IMR-90 (cell line): ENCODE results near the gene FLYWCH1. TPM values are rescaled to one million over a fixed set of nuclear protein-coding genes. Genes with fewer than 3 reads are reported as not detected.

Source experiments
- ATAC-seq: fragments of 200-7000 bp; cut with Tn5 transposase; 2 replicates; pipeline ENCODE4 v1.9.1; 2020; ENCODE audit warnings: low read depth, mild to moderate bottlenecking, moderate library complexity
- BruUV-seq: library from RNA; stranded (reverse); fragments of 400-500 nt; replicated peaks from 2 replicates; lab custom pipeline; 2021; lab: Mats Ljungman, UMichigan
- CTCF ChIA-PET: fragments of 300-600 bp; formaldehyde crosslinking; extraction: SDS; loops from one replicate; lab custom pipeline; 2021; ENCODE audit warnings: antibody characterized with exemption; lab: Yijun Ruan, JAX
- POLR2A ChIA-PET: fragments of 300-600 bp; sonication (Branson Sonifier 250); formaldehyde crosslinking; loops from one replicate; lab custom pipeline; 2022; ENCODE audit warnings: antibody characterized with exemption; ENCODE audit not compliant: unreplicated experiment; lab: Charles Lee
- DNase-seq: peaks from one replicate; pipeline ENCODE4 v3.0.0; 2013
- H2AFZ ChIP-seq: replicated peaks from 2 replicates; pipeline ENCODE3; 2013; ENCODE audit warnings: low read length, mild to moderate bottlenecking; ENCODE audit not compliant: poor library complexity
- H2AK5ac ChIP-seq: 2 replicates; pipeline ENCODE4 v1.6.1; 2013; ENCODE audit warnings: low read depth, low read length, inconsistent platforms
- H2AK9ac ChIP-seq: replicated peaks from 2 replicates; pipeline ENCODE3; 2013; ENCODE audit warnings: mild to moderate bottlenecking, low read depth, low read length, moderate library complexity; ENCODE audit not compliant: poor library complexity
- H2BK120ac ChIP-seq: 2 replicates; pipeline ENCODE4 v1.6.1; 2013; ENCODE audit warnings: low read depth, low read length, inconsistent platforms
- H2BK15ac ChIP-seq: 3 replicates; pipeline ENCODE4 v1.6.1; 2013; ENCODE audit warnings: low read depth, low read length, inconsistent platforms
- H2BK20ac ChIP-seq: 2 replicates; pipeline ENCODE4 v1.6.1; 2013; ENCODE audit warnings: low read depth, mild to moderate bottlenecking, inconsistent platforms, low read length, moderate library complexity
- H2BK5ac ChIP-seq: 2 replicates; pipeline ENCODE4 v1.6.1; 2013; ENCODE audit warnings: mild to moderate bottlenecking, low read depth, low read length, inconsistent platforms; ENCODE audit not compliant: poor library complexity, severe bottlenecking
- H3K14ac ChIP-seq: replicated peaks from 2 replicates; pipeline ENCODE4 v1.6.1; 2013; ENCODE audit warnings: low read depth, low read length, inconsistent platforms
- H3K18ac ChIP-seq: 2 replicates; pipeline ENCODE4 v1.6.1; 2013; ENCODE audit warnings: low read depth, low read length, control low read depth
- H3K23ac ChIP-seq: 2 replicates; pipeline ENCODE4 v1.6.1; 2013; ENCODE audit warnings: low read depth, low read length, inconsistent platforms
- H3K27ac ChIP-seq: 2 replicates; pipeline ENCODE4 v1.5.1; 2013; ENCODE audit warnings: mild to moderate bottlenecking, control low read depth, low read length; ENCODE audit not compliant: insufficient read depth
- H3K27me3 ChIP-seq: 2 replicates; pipeline ENCODE4 v1.6.1; 2013; ENCODE audit warnings: low read length; ENCODE audit not compliant: control insufficient read depth, insufficient read depth
- H3K36me3 ChIP-seq: 2 replicates; pipeline ENCODE4 v1.6.1; 2013; ENCODE audit warnings: low read length, mixed read lengths; ENCODE audit not compliant: control insufficient read depth, insufficient read depth
- H3K4ac ChIP-seq: 2 replicates; pipeline ENCODE4 v1.6.1; 2013; ENCODE audit warnings: low read depth, low read length, inconsistent platforms
- H3K4me1 ChIP-seq: 2 replicates; pipeline ENCODE4 v1.6.1; 2013; ENCODE audit warnings: low read length, mixed read lengths; ENCODE audit not compliant: control insufficient read depth, insufficient read depth
- H3K4me2 ChIP-seq: 2 replicates; pipeline ENCODE4 v1.6.1; 2013; ENCODE audit warnings: low read depth, mild to moderate bottlenecking, control low read depth, low read length, moderate library complexity
- H3K4me3 ChIP-seq: 2 replicates; pipeline ENCODE4 v1.5.1; 2013; ENCODE audit warnings: low read depth, mild to moderate bottlenecking, control low read depth, low read length, moderate library complexity; ENCODE audit not compliant: insufficient read depth
- H3K56ac ChIP-seq: 2 replicates; pipeline ENCODE4 v1.6.1; 2013; ENCODE audit warnings: low read length, inconsistent platforms; ENCODE audit not compliant: insufficient read depth; ENCODE audit errors: extremely low read depth
- H3K79me1 ChIP-seq, 2 experiments: 2 replicates each; pipeline ENCODE4 v1.6.1; 2013; ENCODE audit warnings: low read length in 2 of 2, inconsistent platforms in 1 of 2, low read depth in 1 of 2
- H3K9ac ChIP-seq: 2 replicates; pipeline ENCODE4 v1.6.1; 2013; ENCODE audit warnings: low read depth, low read length, control low read depth
- H3K9me1 ChIP-seq: 2 replicates; pipeline ENCODE4 v1.6.1; 2013; ENCODE audit warnings: low read length, inconsistent platforms; ENCODE audit not compliant: insufficient read depth
- H3K9me3 ChIP-seq: 2 replicates; pipeline ENCODE4 v1.6.1; 2013; ENCODE audit warnings: low read length; ENCODE audit not compliant: control insufficient read depth, insufficient read depth
- H4K20me1 ChIP-seq: 2 replicates; pipeline ENCODE4 v1.6.1; 2013; ENCODE audit warnings: low read length, inconsistent platforms; ENCODE audit not compliant: insufficient read depth
- H4K5ac ChIP-seq: 2 replicates; pipeline ENCODE4 v1.6.1; 2013; ENCODE audit warnings: mild to moderate bottlenecking, low read depth, low read length, control low read depth
- H4K8ac ChIP-seq, 2 experiments: 2 replicates each; pipeline ENCODE4 v1.6.1; 2013; ENCODE audit warnings: low read depth in 2 of 2, low read length in 2 of 2, control low read depth in 1 of 2, inconsistent platforms in 1 of 2
- H4K91ac ChIP-seq: 2 replicates; pipeline ENCODE4 v1.6.1; 2013; ENCODE audit warnings: low read depth, low read length, inconsistent platforms; ENCODE audit not compliant: insufficient read depth
- CHD1 ChIP-seq: IDR thresholded peaks from 2 replicates; pipeline ENCODE4 v1.6.1; 2012; ENCODE audit warnings: low read depth, low read length, improper control_type of control experiment
- POLR2A ChIP-seq: IDR thresholded peaks from 2 replicates; pipeline ENCODE4 v1.6.1; 2012; ENCODE audit warnings: mild to moderate bottlenecking, low read depth, low read length
- WGBS, 2 experiments: methylation state at CpG; one replicate each; pipeline versions ENCODE4 v1.1.5 to v1.1.7; 2013; ENCODE audit warnings: missing lambda C conversion rate in 2 of 2; ENCODE audit not compliant: insufficient read length in 1 of 2; ENCODE audit errors: extremely low coverage in 2 of 2; 5-methylcytosine and 5-hydroxymethylcytosine counted together
- dilution Hi-C: fragments of 300-500 bp; cut with HindIII; formaldehyde crosslinking; loops from one replicate; pipeline ENCODE4 v1.14.3; 2018; ENCODE audit warnings: low sequenced_read_pairs; ENCODE audit not compliant: unreplicated experiment
- in situ Hi-C: fragments of 300-500 bp; cut with MboI; formaldehyde crosslinking; loops from 3 replicates; pipeline ENCODE4 v1.14.3; 2019; ENCODE audit warnings: low sequenced_read_pairs, inconsistent platforms, mixed read lengths
- intact Hi-C: fragments of 100-400 bp; cut with micrococcal nuclease; formaldehyde crosslinking; loops from 2 replicates; pipeline ENCODE4 v1.10.0; 2022
- polyA plus RNA-seq, 3 experiments: library from polyadenylated mRNA; depleted of rRNA; stranded (reverse); fragments of >200 nt; gene quantifications; 2 replicates each; pipeline ENCODE4 v1.2.3, GENCODE V29; 2012; ENCODE audit warnings: low replicate concordance in 1 of 3
- total RNA-seq: library from RNA; depleted of rRNA; stranded (reverse); fragments of >200 nt; gene quantifications from 2 replicates; pipeline ENCODE4 v1.2.3, GENCODE V29; 2012

FLYWCH1 gene
- total and polyA plus RNA-seq, 2 of the 4 experiments (the other 2 are of a cell fraction) = 14.3 to 25.2 TPM

DNA sequence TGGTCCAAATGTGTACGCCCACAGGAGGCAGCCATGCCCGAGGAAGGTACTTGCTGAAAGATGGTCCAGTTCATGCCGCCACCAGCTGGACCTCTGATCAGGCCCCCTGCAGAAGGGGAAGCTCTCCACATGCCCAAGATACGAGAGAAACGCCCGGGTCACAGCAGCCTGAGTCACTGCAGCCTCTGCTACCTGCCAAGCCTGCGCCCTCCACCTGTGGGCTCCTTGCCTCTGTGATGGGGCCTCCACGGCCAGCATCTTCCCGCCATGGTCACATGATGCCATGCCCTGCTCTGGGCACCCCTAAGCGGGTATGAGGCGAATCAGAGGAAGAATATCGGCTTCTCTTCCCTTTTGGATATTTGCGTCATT is 38.6 kb downstream of the FLYWCH1 start:
- Histone ChIP-seq H4K91ac (no peak overlapping the region), H2AK5ac (no peak overlapping the region), H2BK15ac (no peak overlapping the region), H4K5ac (no peak overlapping the region), H2BK120ac (no peak overlapping the region), H3K27me3 (peaks cover 24% of the 10 kb centered on the region), H3K18ac (no peak overlapping the region), H3K56ac (no peak overlapping the region), H3K4me2 (no peak overlapping the region), H2AFZ (no peak overlapping the region), H3K4ac (no peak overlapping the region), H2BK5ac (no peak overlapping the region), H3K36me3 (peaks cover 21% of the 10 kb centered on the region), H3K9me1 (0 out of 2 replicates have a peak, but pooled peaks cover 3% of the 10 kb centered on the region), H4K20me1 (0 out of 2 replicates have a peak, but pooled peaks cover 8% of the 10 kb centered on the region), H3K79me1 (no peaks in the 10 kb centered on the region), H3K9me3 (no peaks in the 10 kb centered on the region), H3K23ac (no peak overlapping the region), H3K4me3 (no peak overlapping the region), H2BK20ac (no peak overlapping the region), H2AK9ac (no peak overlapping the region), H4K8ac (no peak overlapping the region), H3K4me1 (no peaks in the 10 kb centered on the region), H3K9ac (no peak overlapping the region), H3K14ac (no peak overlapping the region), H3K27ac (no peak overlapping the region)
- intact Hi-C loops = no loop called here
- no TSS peak for BruUV-seq
- DNase-seq = no peak
- in situ Hi-C loops = no loop called here
- TF ChIP-seq POLR2A (no peak), CHD1 (no peak)
- WGBS, 2 experiments = 92% methylated on average over 9 of the region's 13 CpGs; no CpG with 5 or more reads in 1 of the 2 experiments
- dilution Hi-C loops = no loop called here
- ChIA-PET CTCF (no interaction called here), POLR2A (no interaction called here)
- ATAC-seq = no peak
